H9 (cell line): ENCODE measurements around the gene CHST15. TPM values are rescaled to one million over a fixed set of nuclear protein-coding genes. Genes with fewer than 3 reads are reported as not detected.
A peak's percentile ranks its signal among the peaks of the same experiment; 100 is the strongest.

Experiments used
- DNase-seq: peaks from one replicate; pipeline ENCODE4 v3.0.0-alpha.2; 2017
- H2AFZ ChIP-seq: one replicate; pipeline ENCODE4 v1.6.1; 2013; ENCODE audit warnings: mild to moderate bottlenecking, low read length, control low read depth, moderate library complexity
- H2AK5ac ChIP-seq: 2 replicates; pipeline ENCODE4 v1.6.1; 2013; ENCODE audit warnings: low read length, control low read depth, mixed read lengths; ENCODE audit not compliant: insufficient read length
- H2BK120ac ChIP-seq: one replicate; pipeline ENCODE4 v1.6.1; 2013; ENCODE audit warnings: low read depth, mild to moderate bottlenecking, low read length, control low read depth, inconsistent platforms; ENCODE audit not compliant: poor library complexity, severe bottlenecking
- H2BK12ac ChIP-seq: 2 replicates; pipeline ENCODE4 v1.6.1; 2013; ENCODE audit warnings: low read length, control low read depth, mixed read lengths, low read depth; ENCODE audit not compliant: insufficient read length
- H2BK15ac ChIP-seq: 2 replicates; pipeline ENCODE4 v1.6.1; 2013; ENCODE audit warnings: low read depth, low read length, control low read depth
- H2BK20ac ChIP-seq: one replicate; pipeline ENCODE4 v1.6.1; 2013; ENCODE audit warnings: low read depth, mild to moderate bottlenecking, low read length, control low read depth, inconsistent platforms; ENCODE audit not compliant: poor library complexity, severe bottlenecking
- H2BK5ac ChIP-seq: 2 replicates; pipeline ENCODE4 v1.6.1; 2013; ENCODE audit warnings: low read length, control low read depth, mixed read lengths; ENCODE audit not compliant: insufficient read length
- H3K14ac ChIP-seq: 2 replicates; pipeline ENCODE4 v1.6.1; 2013; ENCODE audit warnings: low read length, control low read depth; ENCODE audit not compliant: insufficient read depth
- H3K18ac ChIP-seq: 2 replicates; pipeline ENCODE4 v1.6.1; 2013; ENCODE audit warnings: low read depth, mild to moderate bottlenecking, mixed read lengths, low read length, control low read depth; ENCODE audit not compliant: insufficient read length
- H3K23ac ChIP-seq: 2 replicates; pipeline ENCODE4 v1.6.1; 2013; ENCODE audit warnings: low read length, control low read depth, mixed read lengths, low read depth; ENCODE audit not compliant: insufficient read length
- H3K23me2 ChIP-seq: 2 replicates; pipeline ENCODE4 v1.6.1; 2013; ENCODE audit warnings: low read depth, mild to moderate bottlenecking, mixed read lengths, low read length, control low read depth; ENCODE audit not compliant: insufficient read length, poor library complexity, severe bottlenecking
- H3K27ac ChIP-seq: 2 replicates; pipeline ENCODE4 v1.5.1; 2013; ENCODE audit warnings: low read length, control low read depth, mixed read lengths, low read depth; ENCODE audit not compliant: insufficient read length
- H3K27me3 ChIP-seq: 2 replicates; pipeline ENCODE4 v1.6.1; 2013; ENCODE audit warnings: low read length, control low read depth, inconsistent platforms; ENCODE audit not compliant: insufficient read depth
- H3K4ac ChIP-seq: 2 replicates; pipeline ENCODE4 v1.6.1; 2013; ENCODE audit warnings: low read depth, mild to moderate bottlenecking, control low read depth, inconsistent platforms, low read length, moderate library complexity
- H3K4me1 ChIP-seq: 2 replicates; pipeline ENCODE4 v1.6.1; 2013; ENCODE audit warnings: low read length, control low read depth, inconsistent platforms; ENCODE audit not compliant: insufficient read depth
- H3K4me2 ChIP-seq: 2 replicates; pipeline ENCODE4 v1.6.1; 2013; ENCODE audit warnings: low read length, control low read depth, mixed read lengths; ENCODE audit not compliant: insufficient read length, insufficient read depth
- H3K56ac ChIP-seq: 2 replicates; pipeline ENCODE4 v1.6.1; 2013; ENCODE audit warnings: low read depth, mild to moderate bottlenecking, mixed read lengths, low read length, control low read depth; ENCODE audit not compliant: insufficient read length
- H3K79me1 ChIP-seq: 2 replicates; pipeline ENCODE4 v1.6.1; 2013; ENCODE audit warnings: low read depth, mild to moderate bottlenecking, moderate library complexity, low read length, control low read depth, inconsistent platforms; ENCODE audit not compliant: insufficient read depth, poor library complexity, severe bottlenecking
- H3K79me2 ChIP-seq: 2 replicates; pipeline ENCODE4 v1.6.1; 2013; ENCODE audit warnings: low read length, control low read depth, inconsistent platforms; ENCODE audit not compliant: insufficient read depth
- H3K9ac ChIP-seq: 2 replicates; pipeline ENCODE4 v1.6.1; 2013; ENCODE audit warnings: low read length, control low read depth, mixed read lengths; ENCODE audit not compliant: insufficient read length; ENCODE audit errors: extremely low read depth
- H3K9me3 ChIP-seq: one replicate; pipeline ENCODE4 v1.6.1; 2013; ENCODE audit warnings: low read depth, low read length, inconsistent platforms; ENCODE audit not compliant: control insufficient read depth
- H3T11ph ChIP-seq: one replicate; pipeline ENCODE4 v1.6.1; 2013; ENCODE audit warnings: mild to moderate bottlenecking, low read length, control low read depth, inconsistent platforms
- H4K20me1 ChIP-seq: one replicate; pipeline ENCODE4 v1.6.1; 2013; ENCODE audit not compliant: control insufficient read depth, insufficient read length, insufficient read depth
- H4K5ac ChIP-seq: 2 replicates; pipeline ENCODE4 v1.6.1; 2013; ENCODE audit warnings: low read depth, mild to moderate bottlenecking, mixed read lengths, low read length, control low read depth; ENCODE audit not compliant: insufficient read length
- H4K8ac ChIP-seq: replicated peaks from 2 replicates; pipeline ENCODE4 v1.6.1; 2013; ENCODE audit warnings: low read length, control low read depth, mixed read lengths, low read depth; ENCODE audit not compliant: insufficient read length
- H4K91ac ChIP-seq: 2 replicates; pipeline ENCODE4 v1.6.1; 2013; ENCODE audit warnings: low read depth, mild to moderate bottlenecking, moderate library complexity, mixed read lengths, low read length, control low read depth; ENCODE audit not compliant: insufficient read length
- H3K27ac Mint-ChIP-seq, 3 experiments: 2 replicates in 2 of 3; 3 replicates in 1 of 3; pipeline ENCODE4 v1.8.0; 2020 to 2021; ENCODE audit warnings: mixed read lengths in 3 of 3, mild to moderate bottlenecking in 1 of 3, moderate library complexity in 1 of 3
- H3K27me3 Mint-ChIP-seq: 2 replicates; pipeline ENCODE4 v1.8.0; 2021; ENCODE audit warnings: low read depth, mild to moderate bottlenecking, moderate library complexity, mixed read lengths
- H3K36me3 Mint-ChIP-seq, 3 experiments: 2 replicates in 2 of 3; 3 replicates in 1 of 3; pipeline ENCODE4 v1.8.0; 2020 to 2021; ENCODE audit warnings: low read depth in 3 of 3, mixed read lengths in 3 of 3; ENCODE audit not compliant: insufficient read depth in 1 of 3
- H3K4me1 Mint-ChIP-seq, 2 experiments: 2 replicates each; pipeline ENCODE4 v1.8.0; 2020; ENCODE audit warnings: mixed read lengths in 2 of 2
- H3K4me3 Mint-ChIP-seq, 2 experiments: 2 replicates in 1 of 2; 3 replicates in 1 of 2; pipeline ENCODE4 v1.8.0; 2020 to 2021; ENCODE audit warnings: mild to moderate bottlenecking in 2 of 2, mixed read lengths in 2 of 2, moderate library complexity in 1 of 2
- H3K9me3 Mint-ChIP-seq, 2 experiments: 2 replicates in 1 of 2; 3 replicates in 1 of 2; pipeline ENCODE4 v1.8.0; 2020; ENCODE audit warnings: mild to moderate bottlenecking in 2 of 2, mixed read lengths in 2 of 2, moderate library complexity in 1 of 2
- WGBS: extraction: QIAGEN DNeasy Blood & Tissue Kit; methylation state at CpG from one replicate; pipeline ENCODE4 v1.1.7; 2013; ENCODE audit warnings: missing lambda C conversion rate, low lambda C conversion rate, mixed read lengths; ENCODE audit not compliant: insufficient read length; ENCODE audit errors: extremely low coverage; 5-methylcytosine and 5-hydroxymethylcytosine counted together
- total RNA-seq: library from RNA; stranded (reverse); gene quantifications from 2 replicates; pipeline ENCODE4 v1.2.1, GENCODE V29; 2021
- TF ChIP-seq, protein P1 (sequence below): fragments of 200-600 bp; sonication (generic); conservative IDR thresholded peaks from 3 replicates; pipeline ENCODE4 v1.8.0; 2021; ENCODE audit warnings: antibody characterized with exemption, mild to moderate bottlenecking

The CHST15 gene
- total RNA-seq, 1 experiment from 2014 or later: 8.7 TPM

DNA sequence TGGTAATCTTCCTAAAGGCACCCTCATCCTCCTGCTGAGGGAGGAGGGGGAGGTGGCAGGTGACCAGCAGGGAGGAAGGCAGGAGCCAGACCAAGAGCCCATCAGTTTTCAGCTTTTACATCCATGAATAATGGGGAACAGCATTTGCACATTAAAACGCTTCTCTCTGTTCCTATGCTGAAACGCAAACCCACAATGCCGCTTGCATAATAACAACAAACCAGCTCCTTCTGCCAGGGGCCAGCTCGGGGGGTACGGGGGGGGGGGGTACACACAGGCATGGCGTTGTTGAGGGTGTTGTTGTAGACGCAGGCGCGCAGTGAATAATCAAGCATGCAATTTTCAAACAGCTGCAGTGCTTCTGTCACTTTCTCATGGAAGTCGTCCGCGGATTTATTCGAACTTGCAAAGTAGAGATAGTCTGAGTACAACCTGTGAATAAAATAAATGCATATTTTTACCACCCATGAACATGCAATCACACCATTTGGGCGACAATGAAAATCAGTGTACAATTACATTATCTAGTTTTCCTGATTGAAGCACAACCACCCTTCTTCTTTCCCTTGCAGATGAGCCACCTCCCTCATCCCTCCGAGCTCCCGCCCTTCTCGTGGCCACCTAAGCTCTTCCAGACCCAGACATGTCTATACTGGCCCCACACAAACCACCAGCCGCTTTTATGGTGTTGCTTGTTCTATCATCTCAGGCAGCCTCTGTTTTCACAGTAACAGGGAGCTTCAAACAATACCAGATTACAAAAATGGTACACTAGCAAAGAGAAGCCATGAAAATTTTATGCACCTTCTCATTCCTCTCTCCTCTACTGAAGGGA lies 72.2 kb downstream of the CHST15 start:
- Histone ChIP-seq H4K5ac (no peak overlapping the region), H4K20me1 (no peaks in the 10 kb centered on the region), H3K4me2 (peak overlapping the region; percentile 49), H3K9me3 (no peaks in the 10 kb centered on the region), H2BK15ac (no peak overlapping the region), H3K79me2 (no peaks in the 10 kb centered on the region), H2AFZ (no peak overlapping the region), H3K4me1 (peaks cover 12% of the 10 kb centered on the region; the same call in 1 of the 2 replicates), H3K79me1 (no peaks in the 10 kb centered on the region), H3K23ac (no peak overlapping the region), H2BK12ac (no peak overlapping the region), H2BK120ac (no peak overlapping the region), H2BK20ac (no peak overlapping the region), H3T11ph (no peak overlapping the region), H3K9ac (no peak overlapping the region), H4K91ac (no peak overlapping the region), H2BK5ac (no peak overlapping the region), H3K23me2 (no peaks in the 10 kb centered on the region), H2AK5ac (no peak overlapping the region), H3K14ac (no peak overlapping the region), H3K27ac (peak overlapping the region; percentile 11), H3K4ac (no peak overlapping the region), H3K56ac (no peak overlapping the region), H3K27me3 (no peaks in the 10 kb centered on the region), H3K18ac (no peak overlapping the region), H4K8ac (no peak overlapping the region)
- H3K27ac Mint-ChIP-seq: peak overlapping the region; percentile 77 to 94 (median 90)
- peak overlapping the region; percentile 47 to 61 for H3K4me3 Mint-ChIP-seq
- H3K27me3 Mint-ChIP-seq: no peaks in the 10 kb centered on the region; the same call in 1 of the 2 replicates
- H3K36me3 Mint-ChIP-seq: peaks cover 0 to 5% (median 0%) of the 10 kb centered on the region in 3 experiments; a peak in 4 of 7 replicates
- TF ChIP-seq, protein P1, sequence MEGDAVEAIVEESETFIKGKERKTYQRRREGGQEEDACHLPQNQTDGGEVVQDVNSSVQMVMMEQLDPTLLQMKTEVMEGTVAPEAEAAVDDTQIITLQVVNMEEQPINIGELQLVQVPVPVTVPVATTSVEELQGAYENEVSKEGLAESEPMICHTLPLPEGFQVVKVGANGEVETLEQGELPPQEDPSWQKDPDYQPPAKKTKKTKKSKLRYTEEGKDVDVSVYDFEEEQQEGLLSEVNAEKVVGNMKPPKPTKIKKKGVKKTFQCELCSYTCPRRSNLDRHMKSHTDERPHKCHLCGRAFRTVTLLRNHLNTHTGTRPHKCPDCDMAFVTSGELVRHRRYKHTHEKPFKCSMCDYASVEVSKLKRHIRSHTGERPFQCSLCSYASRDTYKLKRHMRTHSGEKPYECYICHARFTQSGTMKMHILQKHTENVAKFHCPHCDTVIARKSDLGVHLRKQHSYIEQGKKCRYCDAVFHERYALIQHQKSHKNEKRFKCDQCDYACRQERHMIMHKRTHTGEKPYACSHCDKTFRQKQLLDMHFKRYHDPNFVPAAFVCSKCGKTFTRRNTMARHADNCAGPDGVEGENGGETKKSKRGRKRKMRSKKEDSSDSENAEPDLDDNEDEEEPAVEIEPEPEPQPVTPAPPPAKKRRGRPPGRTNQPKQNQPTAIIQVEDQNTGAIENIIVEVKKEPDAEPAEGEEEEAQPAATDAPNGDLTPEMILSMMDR: no peak
- H3K4me1 Mint-ChIP-seq: peaks cover 69 to 72% of the 10 kb centered on the region in 2 experiments
- DNase-seq: peak; percentile 55
- no peaks in the 10 kb centered on the region for H3K9me3 Mint-ChIP-seq
- WGBS: no CpG with 5 or more reads among the region's 18 CpGs
